K562 (cell line): ENCODE results near the gene OPCML. TPM values are rescaled to one million over a fixed set of nuclear protein-coding genes. Genes with fewer than 3 reads are reported as not detected.

ENCODE experiments used
- ATAC-seq: fragments of 200-7000 bp; cut with Tn5 transposase; 3 replicates; pipeline ENCODE4 v1.9.1; 2020; ENCODE audit warnings: moderate library complexity
- BruUV-seq: library from RNA; stranded (reverse); fragments of 400-500 nt; replicated peaks from 2 replicates; lab custom pipeline; 2021; lab: Mats Ljungman, UMichigan
- CTCF ChIA-PET: fragments of 300-600 bp; formaldehyde crosslinking; extraction: SDS; loops from one replicate; lab custom pipeline; 2021; ENCODE audit warnings: low intra/inter-chr PET ratio; lab: Yijun Ruan, JAX
- POLR2A ChIA-PET: fragments of 300-600, 350-650 bp; sonication (Branson Sonifier 250); formaldehyde crosslinking; extraction: SDS; loops from one replicate; lab custom pipeline; 2021; ENCODE audit warnings: antibody characterized with exemption, inconsistent platforms; lab: Yijun Ruan, JAX
- DNase-seq, 4 experiments: peaks; one replicate each; pipeline versions ENCODE4 v3.0.0 to v3.0.0-alpha.2; 2011 to 2018; ENCODE audit warnings: low spot score in 3 of 4, mixed read lengths in 3 of 4; ENCODE audit errors: extremely low read depth in 1 of 4
- FAIRE-seq: peaks from 2 replicates; lab custom pipeline; 2011; peaks lifted over from hg19 to GRCh38; lab: Jason Lieb, UNC
- H2AFZ ChIP-seq: 2 replicates; pipeline ENCODE4 v1.6.0; 2011; ENCODE audit warnings: low read depth, low read length, control low read depth, inconsistent platforms
- H3K27ac ChIP-seq: fragments of 200-600 bp; 3 replicates; pipeline ENCODE4 v1.8.0; 2011; ENCODE audit warnings: low read depth, mild to moderate bottlenecking, control low read depth, inconsistent platforms, low read length, moderate library complexity, mixed read lengths; ENCODE audit errors: extremely low read depth
- H3K27me3 ChIP-seq, 2 experiments: fragments of 300-600 bp in 1 of 2; 2 replicates in 1 of 2; 3 replicates in 1 of 2; pipeline versions ENCODE4 v1.6.0 to v1.8.0; 2011; ENCODE audit warnings: inconsistent platforms in 2 of 2, low read length in 2 of 2, mild to moderate bottlenecking in 1 of 2, mixed read lengths in 1 of 2, moderate library complexity in 1 of 2; ENCODE audit not compliant: control insufficient read depth in 2 of 2, insufficient read depth in 2 of 2
- H3K36me3 ChIP-seq: fragments of 300-600 bp; 3 replicates; pipeline ENCODE4 v1.8.0; 2011; ENCODE audit warnings: mild to moderate bottlenecking, low read length, inconsistent platforms; ENCODE audit not compliant: control insufficient read depth, insufficient read depth
- H3K4me1 ChIP-seq, 2 experiments: fragments of 200-600 bp in 1 of 2; replicated peaks in 1 of 2; 2 replicates in 1 of 2; 3 replicates in 1 of 2; pipeline versions ENCODE4 v1.5.1 to v1.8.0; 2011; ENCODE audit warnings: inconsistent platforms in 2 of 2, low read length in 2 of 2, mild to moderate bottlenecking in 1 of 2, mixed read lengths in 1 of 2, moderate library complexity in 1 of 2; ENCODE audit not compliant: control insufficient read depth in 2 of 2, insufficient read depth in 2 of 2
- H3K4me2 ChIP-seq: 2 replicates; pipeline ENCODE4 v1.6.1; 2011; ENCODE audit warnings: low read length, control low read depth, inconsistent platforms, mixed read lengths; ENCODE audit not compliant: insufficient read depth
- H3K4me3 ChIP-seq: fragments of 200-600 bp; sonication (generic), shearing (Covaris generic); 2 replicates; pipeline ENCODE4 v1.5.1; 2016; ENCODE audit warnings: control low read depth, inconsistent platforms
- H3K79me2 ChIP-seq: fragments of 200-600 bp; 3 replicates; pipeline ENCODE4 v1.8.0; 2011; ENCODE audit warnings: low read length, inconsistent platforms; ENCODE audit not compliant: control insufficient read depth, insufficient read depth
- H3K9ac ChIP-seq, 2 experiments: 2 replicates each; pipeline versions ENCODE4 v1.6.0 to v1.6.1; 2011; ENCODE audit warnings: low read depth in 2 of 2, low read length in 2 of 2, control low read depth in 1 of 2, inconsistent platforms in 1 of 2, mild to moderate bottlenecking in 1 of 2, mixed read lengths in 1 of 2; ENCODE audit not compliant: insufficient read depth in 1 of 2
- H3K9me1 ChIP-seq: one replicate; pipeline ENCODE4 v1.6.0; 2011; ENCODE audit warnings: inconsistent platforms, mild to moderate bottlenecking, low read length, moderate library complexity; ENCODE audit not compliant: control insufficient read depth, insufficient read depth
- H3K9me3 ChIP-seq: replicated peaks from 2 replicates; pipeline ENCODE4 v1.5.1; 2011; ENCODE audit warnings: low read depth, low read length, inconsistent platforms; ENCODE audit not compliant: control insufficient read depth, insufficient read depth
- H4K20me1 ChIP-seq: replicated peaks from 2 replicates; pipeline ENCODE4 v1.6.1; 2011; ENCODE audit warnings: low read length, inconsistent platforms, mixed read lengths; ENCODE audit not compliant: control insufficient read depth, insufficient read depth
- HINFP ChIP-seq: fragments of 450-650 bp; conservative IDR thresholded peaks from 2 replicates; pipeline ENCODE4 v1.6.1; 2016; ENCODE audit warnings: missing genetic modification characterization, low read depth, mild to moderate bottlenecking, control low read depth, missing compliant biosample characterization
- NFATC3 ChIP-seq: fragments of 450-650 bp; IDR thresholded peaks from 2 replicates; pipeline ENCODE4 v1.6.1; 2017; ENCODE audit warnings: mild to moderate bottlenecking
- ZNF232 ChIP-seq: sonication (generic); formaldehyde crosslinking; IDR thresholded peaks from 2 replicates; pipeline ENCODE4 v1.8.0; 2022; ENCODE audit warnings: mild to moderate bottlenecking, missing genetic modification reagents
- ZNF764 ChIP-seq: fragments of 250-450 bp; sonication (Bioruptor Pico); IDR thresholded peaks from 2 replicates; pipeline ENCODE4 v1.4.0; 2020; ENCODE audit warnings: low read depth, mild to moderate bottlenecking, moderate library complexity
- WGBS: fragments of 100-300 bp; shearing (Covaris generic); methylation state at CpG from one replicate; pipeline ENCODE4 v1.1.6; 2016; ENCODE audit warnings: low coverage, mixed read lengths; ENCODE audit not compliant: insufficient coverage; ENCODE audit errors: missing lambda C conversion rate; 5-methylcytosine and 5-hydroxymethylcytosine counted together
- in situ Hi-C: fragments of 300-500 bp; cut with MboI; formaldehyde crosslinking; loops from 4 replicates; pipeline ENCODE4 v1.15.0; 2018; ENCODE audit warnings: inconsistent platforms, mixed read lengths
- intact Hi-C: fragments of 100-400 bp; cut with micrococcal nuclease; formaldehyde crosslinking; loops from 2 replicates; pipeline ENCODE4 v1.14.2; 2022
- polyA plus RNA-seq, 8 experiments: library from polyadenylated mRNA; depleted of rRNA in 4 of 8; stranded (reverse) in 5 of 8; unstranded in 3 of 8; fragments of >200 nt; fragmentation: Nextera tagmentation in 2 of 8; fragmentation: Illumina TruSeq in 1 of 8; extraction: Ambion mirVana in 2 of 8; extraction: Trizol in 1 of 8; gene quantifications; 2 replicates each; pipeline versions ENCODE4 v1.2.1 to v1.2.3, GENCODE V29; 2011 to 2014; ENCODE audit warnings: inconsistent platforms in 1 of 8, missing spikeins in 1 of 8
- total RNA-seq, 7 experiments: library from RNA; depleted of rRNA in 6 of 7; stranded (reverse); fragments of >200 nt in 6 of 7; fragmentation: Illumina TruSeq in 2 of 7; extraction: Trizol in 2 of 7; gene quantifications; 2 replicates each; pipeline versions ENCODE4 v1.2.1 to v1.2.3, GENCODE V29; 2011 to 2021; ENCODE audit warnings: low replicate concordance in 1 of 7

Gene OPCML
- total and polyA plus RNA-seq, 9 of the 15 experiments (the other 6 are each of a cell fraction or from before 2014, with no cell fraction given): not detected

DNA sequence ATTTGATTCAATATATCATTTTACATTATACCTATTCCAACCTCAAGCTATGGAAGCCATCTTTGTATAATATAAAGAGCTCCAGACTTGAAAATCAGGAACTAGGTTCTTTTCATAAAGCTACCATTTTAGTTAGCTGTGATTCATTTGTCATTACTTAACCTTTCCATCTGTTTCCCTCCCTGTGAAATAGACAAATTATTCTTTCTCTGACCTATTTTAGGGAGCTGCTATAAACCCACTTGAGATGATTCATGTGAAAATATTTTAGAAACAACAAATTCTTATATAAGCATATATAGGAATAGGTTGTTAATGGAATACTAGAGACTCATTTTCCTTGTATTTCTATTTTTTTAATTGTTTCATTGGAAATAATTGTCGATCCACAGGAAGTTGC, 1012.1 kb downstream of the OPCML start:
- Histone ChIP-seq H3K4me2 (no peak overlapping the region), H3K9ac (no peak overlapping the region), H4K20me1 (no peaks in the 10 kb centered on the region), H3K36me3 (no peaks in the 10 kb centered on the region), H2AFZ (no peak overlapping the region), H3K9me3 (no peaks in the 10 kb centered on the region), H3K27me3 (no peaks in the 10 kb centered on the region), H3K4me1 (no peaks in the 10 kb centered on the region), H3K27ac (no peak overlapping the region), H3K4me3 (no peak overlapping the region), H3K79me2 (no peaks in the 10 kb centered on the region), H3K9me1 (no peaks in the 10 kb centered on the region)
- ChIA-PET POLR2A (no interaction called here), CTCF (no interaction called here)
- TF ChIP-seq ZNF764 (CRISPR knock-in tag): no peak
- TF ChIP-seq ZNF232 (CRISPR knock-in tag): no peak
- TF ChIP-seq NFATC3: no peak
- TF ChIP-seq HINFP (tag): no peak
- WGBS: 0% methylated on average over 1 of the region's 1 CpG
- DNase-seq: no peak
- in situ Hi-C loops: no loop called here
- no peak for ATAC-seq
- no peak for FAIRE-seq
- BruUV-seq: no TSS peak
- intact Hi-C loops: no loop called here
